B cell (primary cell): ENCODE results near the gene PLEKHM3. TPM values are rescaled to one million over a fixed set of nuclear protein-coding genes. Genes with fewer than 3 reads are reported as not detected.

Experiments used
- ATAC-seq: fragments of 200-7000 bp; cut with Tn5 transposase; one replicate; pipeline ENCODE4 v1.10.0; 2021; ENCODE audit warnings: low read depth, mild to moderate bottlenecking, moderate number of reproducible peaks, moderate library complexity
- CTCF ChIA-PET: fragments of 350-600 bp; sonication (Branson Sonifier 250); formaldehyde crosslinking; loops from one replicate; lab custom pipeline; 2021; ENCODE audit warnings: antibody characterized with exemption, inconsistent platforms; lab: Charles Lee
- POLR2A ChIA-PET: fragments of 350-600 bp; sonication (Branson Sonifier 250); formaldehyde crosslinking; loops from one replicate; lab custom pipeline; 2021; ENCODE audit warnings: antibody characterized with exemption; lab: Charles Lee
- DNase-seq: peaks from one replicate; pipeline ENCODE4 v3.0.0; 2013
- H2AFZ ChIP-seq: 2 replicates; pipeline ENCODE4 v1.6.1; 2012; ENCODE audit warnings: mild to moderate bottlenecking, low read depth, low read length; ENCODE audit not compliant: insufficient read depth, poor library complexity, severe bottlenecking
- H3K27ac ChIP-seq, 2 donors: 1 replicate in 1 of 2; 2 replicates in 1 of 2; pipeline ENCODE4 v1.5.1; 2012 to 2013; ENCODE audit warnings: low read length in 2 of 2, mild to moderate bottlenecking in 2 of 2, moderate library complexity in 1 of 2
- H3K27me3 ChIP-seq, 4 experiments: fragments of 200-600 bp in 1 of 4; sonication (generic) in 1 of 4; replicated peaks in 1 of 4; 1 replicate in 2 of 4; 2 replicates in 2 of 4; pipeline versions ENCODE4 v1.6.1 to v1.7.0; 2013 to 2016; ENCODE audit warnings: low read length in 3 of 4, mild to moderate bottlenecking in 2 of 4, mixed read lengths in 1 of 4, moderate library complexity in 1 of 4; ENCODE audit not compliant: insufficient read depth in 4 of 4, control insufficient read depth in 3 of 4; ENCODE audit errors: control extremely low read depth in 1 of 4
- H3K36me3 ChIP-seq, 2 experiments: replicated peaks in 1 of 2; 1 replicate in 1 of 2; 2 replicates in 1 of 2; pipeline versions ENCODE4 v1.6.1 to v1.7.1; 2013; ENCODE audit warnings: low read length in 1 of 2; ENCODE audit not compliant: insufficient read depth in 2 of 2, control insufficient read depth in 1 of 2; ENCODE audit errors: control extremely low read depth in 1 of 2, extremely low read depth in 1 of 2
- H3K4me1 ChIP-seq, 2 donors: fragments of 200-600 bp in 1 of 2; sonication (generic) in 1 of 2; 1 replicate in 1 of 2; 2 replicates in 1 of 2; pipeline versions ENCODE4 v1.5.1 to v1.6.1; 2013 to 2017; ENCODE audit warnings: low read length in 2 of 2; ENCODE audit not compliant: control insufficient read depth in 2 of 2, insufficient read depth in 2 of 2
- H3K4me2 ChIP-seq: replicated peaks from 2 replicates; pipeline ENCODE3; 2012; ENCODE audit warnings: mild to moderate bottlenecking, low read depth, low read length; ENCODE audit not compliant: poor library complexity, severe bottlenecking
- H3K4me3 ChIP-seq, 5 experiments: fragments of 200-600 bp in 1 of 5; sonication (generic) in 1 of 5; 1 replicate in 3 of 5; 2 replicates in 2 of 5; pipeline versions ENCODE4 v1.5.1 to v1.7.0; 2011 to 2016; ENCODE audit warnings: low read length in 4 of 5, mild to moderate bottlenecking in 4 of 5, low read depth in 2 of 5, control low read depth in 1 of 5, moderate library complexity in 1 of 5; ENCODE audit not compliant: insufficient read depth in 1 of 5; ENCODE audit errors: control extremely low read depth in 1 of 5, extremely low read depth in 1 of 5
- H3K79me2 ChIP-seq: fragments of 200-600 bp; sonication (generic); one replicate; pipeline ENCODE4 v1.6.0; 2016; ENCODE audit warnings: low read length; ENCODE audit not compliant: control insufficient read depth, insufficient read depth
- H3K9ac ChIP-seq: fragments of 200-600 bp; sonication (generic); 2 replicates; pipeline ENCODE4 v1.6.1; 2017; ENCODE audit warnings: mild to moderate bottlenecking, low read length, moderate library complexity
- H3K9me3 ChIP-seq, 3 donors: one replicate each; pipeline versions ENCODE4 v1.6.1 to v1.7.1; 2013; ENCODE audit warnings: low read length in 2 of 3; ENCODE audit not compliant: control insufficient read depth in 2 of 3, insufficient read depth in 1 of 3; ENCODE audit errors: control extremely low read depth in 1 of 3
- H4K20me1 ChIP-seq: 2 replicates; pipeline ENCODE4 v1.6.0; 2012; ENCODE audit warnings: mild to moderate bottlenecking, low read length; ENCODE audit not compliant: insufficient read depth, control insufficient read depth, poor library complexity, severe bottlenecking
- H3K27ac Mint-ChIP-seq: one replicate; pipeline ENCODE4 v1.8.0; 2021; ENCODE audit warnings: mixed read lengths
- H3K27me3 Mint-ChIP-seq: one replicate; pipeline ENCODE4 v1.8.0; 2021; ENCODE audit warnings: mixed read lengths
- H3K4me1 Mint-ChIP-seq: one replicate; pipeline ENCODE4 v1.8.0; 2021; ENCODE audit warnings: mixed read lengths
- H3K4me3 Mint-ChIP-seq: one replicate; pipeline ENCODE4 v1.8.0; 2021; ENCODE audit warnings: mixed read lengths
- H3K9me3 Mint-ChIP-seq: one replicate; pipeline ENCODE4 v1.8.0; 2022; ENCODE audit warnings: mixed read lengths; ENCODE audit not compliant: insufficient read depth
- EZH2 ChIP-seq: IDR thresholded peaks from 2 replicates; pipeline ENCODE4 v1.6.1; 2012; ENCODE audit warnings: borderline replicate concordance, low read depth, mild to moderate bottlenecking, moderate library complexity, low read length; ENCODE audit not compliant: insufficient read depth, poor library complexity, severe bottlenecking
- WGBS: methylation state at CpG from one replicate; pipeline ENCODE4 v1.1.5; 2013; ENCODE audit warnings: missing lambda C conversion rate; ENCODE audit not compliant: insufficient coverage; 5-methylcytosine and 5-hydroxymethylcytosine counted together
- intact Hi-C: fragments of 100-400 bp; cut with micrococcal nuclease; formaldehyde crosslinking; loops from one replicate; pipeline ENCODE4 v1.10.0; 2022
- polyA plus RNA-seq: library from polyadenylated mRNA; depleted of rRNA; stranded (reverse); fragments of >200 nt; gene quantifications from 2 replicates; pipeline ENCODE4 v1.2.3, GENCODE V29; 2012
- total RNA-seq, 2 donors: library from RNA; stranded (reverse); fragments of 120-200 nt in 1 of 2; gene quantifications; 1 replicate in 1 of 2; 2 replicates in 1 of 2; pipeline versions ENCODE4 v1.2.3 to v1.2.4, GENCODE V29; 2013 to 2022
- TF ChIP-seq, protein P1 (sequence below): fragments of 200-600 bp; IDR thresholded peaks from one replicate; pipeline ENCODE4 v1.8.0; 2022; ENCODE audit warnings: antibody characterized with exemption, mild to moderate bottlenecking

PLEKHM3 gene
- total and polyA plus RNA-seq, 2 donors (not counting 1 experiment from before 2014, with no cell fraction given): 4.0 to 17.7 TPM

DNA sequence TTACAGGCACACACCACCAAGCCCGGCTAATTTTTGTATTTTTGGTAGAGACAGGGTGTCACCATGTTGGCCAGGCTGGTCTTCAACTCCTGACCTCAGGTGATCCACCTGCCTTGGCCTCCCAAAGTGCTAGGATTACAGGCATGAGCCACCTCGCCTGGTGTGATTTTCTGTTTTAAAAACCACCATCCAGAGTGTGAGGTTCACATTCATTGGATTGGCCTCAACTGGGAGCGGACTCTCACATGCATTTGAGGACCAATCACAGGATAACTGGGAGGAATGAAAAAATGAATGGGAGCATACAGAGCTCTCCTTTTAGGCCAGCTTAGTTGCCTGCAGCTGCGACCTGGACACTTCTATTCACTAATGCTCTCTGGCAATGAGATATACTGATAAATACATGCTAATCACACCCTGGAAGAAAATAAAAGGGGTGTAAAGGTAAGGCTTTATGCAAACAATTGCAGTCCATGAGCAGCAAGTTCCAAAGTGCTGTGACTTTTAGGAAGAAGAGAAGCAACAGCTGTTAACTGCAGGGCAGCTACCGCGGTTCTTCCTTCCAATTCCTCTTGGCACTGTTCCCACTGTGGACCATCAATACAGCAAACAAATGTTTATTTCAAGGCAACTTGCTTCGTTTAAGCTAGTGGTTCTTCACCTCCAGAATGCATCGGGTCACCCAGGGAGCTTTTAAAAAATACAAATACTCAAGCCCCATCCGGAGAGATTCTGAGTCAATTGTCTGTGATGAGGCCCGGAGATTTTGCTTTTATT, 206.1 kb downstream of the PLEKHM3 start:
- no peak overlapping the region for H3K4me2 ChIP-seq
- POLR2A ChIA-PET: no interaction called here
- no peak for ATAC-seq

DNA sequence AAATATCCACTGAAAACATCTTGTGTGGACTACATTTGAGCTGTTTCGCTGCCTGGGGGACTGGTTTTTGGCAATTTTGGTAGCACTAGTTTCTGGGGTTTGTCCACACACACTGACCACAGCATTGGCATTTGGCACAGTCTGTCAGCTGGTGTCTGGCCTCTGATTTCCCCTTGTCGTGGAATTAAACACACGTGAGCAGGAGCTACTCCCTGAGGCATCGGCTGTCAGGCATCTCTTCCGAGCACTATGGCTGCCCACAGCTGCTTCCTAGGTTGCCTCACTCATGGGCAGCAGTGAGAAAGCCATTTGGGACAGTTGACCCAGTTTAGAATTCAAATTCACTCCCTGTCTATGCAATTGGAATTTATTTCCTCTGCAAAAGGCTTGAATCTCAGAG, 208.8 kb downstream of the PLEKHM3 start:
- ChIA-PET CTCF (interaction anchor here (0.5 kb wide), 1 partner anchor 66 kb away, joined by 4 read pairs; no protein-coding TSS in a partner anchor), POLR2A (interaction anchor here (0.6 kb wide), 1 partner anchor 14 kb away, joined by 4 read pairs; no protein-coding TSS in a partner anchor)
- intact Hi-C loops: no loop called here
- Histone ChIP-seq H3K36me3 (no peaks in the 10 kb centered on the region), H3K4me1 (no peaks in the 10 kb centered on the region), H2AFZ (no peak overlapping the region), H3K4me3 (no peak overlapping the region), H3K27me3 (no peaks in the 10 kb centered on the region), H3K27ac (no peak overlapping the region), H3K9me3 (no peaks in the 10 kb centered on the region), H3K9ac (no peak overlapping the region), H3K4me2 (no peak overlapping the region), H3K79me2 (no peaks in the 10 kb centered on the region), H4K20me1 (no peaks in the 10 kb centered on the region)
- TF ChIP-seq, protein P1, sequence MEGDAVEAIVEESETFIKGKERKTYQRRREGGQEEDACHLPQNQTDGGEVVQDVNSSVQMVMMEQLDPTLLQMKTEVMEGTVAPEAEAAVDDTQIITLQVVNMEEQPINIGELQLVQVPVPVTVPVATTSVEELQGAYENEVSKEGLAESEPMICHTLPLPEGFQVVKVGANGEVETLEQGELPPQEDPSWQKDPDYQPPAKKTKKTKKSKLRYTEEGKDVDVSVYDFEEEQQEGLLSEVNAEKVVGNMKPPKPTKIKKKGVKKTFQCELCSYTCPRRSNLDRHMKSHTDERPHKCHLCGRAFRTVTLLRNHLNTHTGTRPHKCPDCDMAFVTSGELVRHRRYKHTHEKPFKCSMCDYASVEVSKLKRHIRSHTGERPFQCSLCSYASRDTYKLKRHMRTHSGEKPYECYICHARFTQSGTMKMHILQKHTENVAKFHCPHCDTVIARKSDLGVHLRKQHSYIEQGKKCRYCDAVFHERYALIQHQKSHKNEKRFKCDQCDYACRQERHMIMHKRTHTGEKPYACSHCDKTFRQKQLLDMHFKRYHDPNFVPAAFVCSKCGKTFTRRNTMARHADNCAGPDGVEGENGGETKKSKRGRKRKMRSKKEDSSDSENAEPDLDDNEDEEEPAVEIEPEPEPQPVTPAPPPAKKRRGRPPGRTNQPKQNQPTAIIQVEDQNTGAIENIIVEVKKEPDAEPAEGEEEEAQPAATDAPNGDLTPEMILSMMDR: no peak
- no peak for TF ChIP-seq EZH2
- ATAC-seq: no peak
- H3K27me3 Mint-ChIP-seq: no peaks in the 10 kb centered on the region
- 90% methylated on average over 5 of the region's 5 CpGs for WGBS
- no peak overlapping the region for H3K4me3 Mint-ChIP-seq
- no peak overlapping the region for H3K27ac Mint-ChIP-seq
- H3K4me1 Mint-ChIP-seq: no peaks in the 10 kb centered on the region
- DNase-seq: no peak
- H3K9me3 Mint-ChIP-seq: no peaks in the 10 kb centered on the region

More for the DNA sequence above, 206.1 kb downstream of the PLEKHM3 start:
- 72% methylated on average over 6 of the region's 10 CpGs for WGBS
- Histone ChIP-seq H3K4me3 (no peak overlapping the region), H2AFZ (no peak overlapping the region), H3K27me3 (no peaks in the 10 kb centered on the region), H4K20me1 (no peaks in the 10 kb centered on the region), H3K36me3 (peaks cover 0 to 4% of the 10 kb centered on the region in 2 experiments), H3K9me3 (no peaks in the 10 kb centered on the region), H3K27ac (no peak overlapping the region), H3K9ac (no peak overlapping the region), H3K79me2 (no peaks in the 10 kb centered on the region), H3K4me1 (no peaks in the 10 kb centered on the region)
- CTCF ChIA-PET: interaction anchor here (0.7 to 1.0 kb wide), 2 partner anchors 85 to 153 kb away, joined by 3 read pairs; no protein-coding TSS in a partner anchor
- no peaks in the 10 kb centered on the region for H3K4me1 Mint-ChIP-seq
- TF ChIP-seq, protein P1: no peak
- no peak for TF ChIP-seq EZH2
- no peak overlapping the region for H3K27ac Mint-ChIP-seq
- intact Hi-C loops: no loop called here
- H3K9me3 Mint-ChIP-seq: no peaks in the 10 kb centered on the region
- no peaks in the 10 kb centered on the region for H3K27me3 Mint-ChIP-seq
- H3K4me3 Mint-ChIP-seq: no peak overlapping the region
- DNase-seq: no peak
